HS-5 (cell line): ENCODE data around the gene FHIT.

Experiments
- DNase-seq: peaks from one replicate; pipeline ENCODE4 v3.0.0-alpha.2; 2012; ENCODE audit warnings: low read depth

The FHIT gene

DNA sequence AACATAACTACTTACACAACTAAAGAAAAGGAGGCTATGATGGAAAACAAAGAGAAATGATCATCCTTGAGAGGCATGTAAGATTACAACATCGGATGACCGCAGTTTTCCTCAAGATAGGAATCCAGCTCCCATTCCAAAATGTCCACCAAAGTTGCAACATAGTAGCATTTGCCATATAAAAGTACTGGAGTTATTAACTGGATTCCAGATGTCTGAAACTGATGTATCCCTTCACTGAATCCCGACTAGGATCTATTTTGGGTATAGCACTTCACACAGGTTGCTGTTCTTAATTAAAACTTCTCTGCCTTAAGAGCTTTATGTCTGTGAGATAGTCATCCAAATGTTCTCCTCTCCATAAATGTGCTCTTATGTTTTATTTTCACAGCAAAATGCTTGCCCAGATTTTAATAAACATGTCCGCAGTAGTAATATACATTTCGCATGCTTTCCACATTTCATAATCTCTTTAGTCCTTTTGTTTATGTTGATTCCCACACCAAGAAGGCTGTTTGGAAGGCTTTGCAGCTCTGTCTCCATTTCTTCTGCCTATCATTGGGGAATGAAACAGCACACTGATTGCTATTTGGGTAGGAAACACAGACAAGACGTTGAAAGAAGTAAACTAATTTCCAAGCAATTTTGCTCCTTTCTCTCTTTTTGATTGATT is 1484.9 kb downstream of the FHIT start:
- peak; percentile 88 for DNase-seq

DNA sequence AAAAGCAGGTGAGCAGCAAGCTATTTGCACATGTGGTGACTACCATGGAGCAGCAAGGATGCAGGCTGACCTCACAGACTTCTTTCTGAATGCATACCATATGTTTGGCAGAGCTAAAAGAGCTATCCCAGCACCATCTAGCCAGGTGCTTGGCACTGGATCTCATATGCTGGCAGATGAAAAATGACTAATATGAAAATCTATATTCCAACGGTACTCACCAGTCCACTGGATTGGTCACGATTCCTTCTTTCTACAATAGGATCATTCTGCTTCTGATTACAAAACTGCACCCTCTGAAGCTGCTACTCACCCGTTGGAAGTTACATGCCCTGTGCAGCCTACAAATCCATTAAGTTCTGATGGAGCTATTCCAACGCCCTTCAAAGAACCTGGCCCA is 1487.1 kb downstream of the FHIT start:
- DNase-seq, result peak; percentile 49

DNA sequence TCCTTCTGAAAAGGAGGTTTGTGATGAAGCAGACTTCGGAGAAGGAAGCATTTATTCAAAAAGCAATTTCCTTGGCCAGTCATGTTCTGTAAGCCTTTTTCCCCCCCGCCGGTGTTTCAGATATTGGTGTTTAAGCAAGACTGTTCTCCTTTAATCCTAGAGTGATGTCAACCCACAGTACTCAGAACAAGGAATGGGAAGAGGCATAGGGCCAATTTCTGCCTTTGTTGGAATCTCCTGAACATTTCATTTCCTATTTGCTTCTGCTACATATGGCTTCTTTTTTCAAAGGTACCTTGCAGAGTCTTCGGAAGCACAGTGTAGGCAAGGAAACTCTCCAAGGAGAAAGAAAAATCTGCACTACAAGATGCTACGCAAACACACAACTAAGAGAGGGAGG is 1488.3 kb downstream of the FHIT start:
- no peak for DNase-seq

DNA sequence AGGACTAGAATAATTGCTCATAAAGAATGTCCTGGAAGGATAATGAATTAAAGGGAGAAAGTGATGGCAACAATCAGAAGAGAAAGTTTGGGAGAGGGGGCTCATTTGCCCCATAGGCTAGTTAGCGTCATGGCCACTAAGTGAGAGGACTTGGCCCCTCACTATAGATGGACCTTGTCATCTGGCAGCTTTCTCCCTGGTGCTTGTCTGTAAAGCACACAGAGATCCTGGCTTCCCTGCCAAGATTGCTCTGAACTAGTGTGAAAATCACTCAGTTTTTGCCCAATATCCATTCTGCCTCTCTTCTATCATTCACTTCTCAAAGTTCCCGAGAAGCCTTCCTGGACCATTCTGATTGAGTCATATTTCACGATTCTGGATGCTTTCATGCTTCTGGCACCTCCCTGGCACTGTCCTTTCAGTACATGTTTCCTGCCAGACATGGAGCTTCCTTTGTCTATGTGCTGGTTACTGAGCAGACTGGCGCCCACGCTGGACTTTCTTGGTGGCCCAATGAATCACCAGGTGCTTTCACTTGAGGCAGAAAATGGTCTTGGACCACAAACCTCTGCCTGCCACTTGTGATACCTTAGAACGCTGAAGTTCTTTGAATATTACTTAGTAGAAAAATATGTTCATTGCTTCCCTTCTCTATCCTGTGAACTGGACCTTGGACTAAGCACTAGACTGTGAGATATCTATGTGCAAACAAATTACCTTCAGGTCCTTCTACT is 1491.8 kb downstream of the FHIT start:
- no peak for DNase-seq

DNA sequence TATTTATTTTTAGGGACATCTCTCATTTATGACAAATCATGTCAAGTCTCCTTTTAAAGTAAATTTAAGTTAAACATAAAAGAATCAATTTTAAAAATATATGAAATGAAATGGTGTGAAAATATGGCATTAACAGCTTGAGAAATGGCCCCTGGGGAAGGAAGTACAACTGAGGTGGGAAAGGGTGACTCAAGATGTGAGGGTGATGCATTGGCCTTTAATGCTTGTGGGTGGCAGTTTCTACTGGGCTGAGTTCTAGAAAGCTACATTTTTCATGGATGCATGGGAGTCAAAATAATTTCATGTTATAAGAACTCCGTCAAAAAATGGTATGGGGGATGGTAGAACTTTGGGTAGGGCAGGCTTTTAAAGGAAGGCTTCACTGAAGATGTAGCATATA is 1492.6 kb downstream of the FHIT start:
- DNase-seq, result no peak

DNA sequence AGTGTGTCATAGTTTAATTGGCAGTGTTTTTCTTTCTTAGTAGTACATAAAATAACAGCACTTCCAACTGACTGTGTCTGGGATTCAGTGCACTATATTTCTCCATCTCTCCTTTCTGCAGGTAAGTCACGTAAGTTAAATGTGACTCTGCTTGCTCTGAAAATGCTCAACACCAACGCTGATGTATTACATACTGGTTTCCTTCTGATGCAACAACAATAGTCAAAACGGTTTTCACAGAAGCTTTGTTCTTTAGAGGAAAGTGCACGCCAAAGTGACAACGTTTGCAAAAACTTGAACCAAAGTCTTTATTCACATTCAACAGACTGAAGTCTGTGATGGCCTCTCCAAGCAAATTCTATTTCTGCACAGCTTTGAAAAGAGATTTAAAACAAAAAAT is 1494.3 kb downstream of the FHIT start:
- DNase-seq, result no peak

DNA sequence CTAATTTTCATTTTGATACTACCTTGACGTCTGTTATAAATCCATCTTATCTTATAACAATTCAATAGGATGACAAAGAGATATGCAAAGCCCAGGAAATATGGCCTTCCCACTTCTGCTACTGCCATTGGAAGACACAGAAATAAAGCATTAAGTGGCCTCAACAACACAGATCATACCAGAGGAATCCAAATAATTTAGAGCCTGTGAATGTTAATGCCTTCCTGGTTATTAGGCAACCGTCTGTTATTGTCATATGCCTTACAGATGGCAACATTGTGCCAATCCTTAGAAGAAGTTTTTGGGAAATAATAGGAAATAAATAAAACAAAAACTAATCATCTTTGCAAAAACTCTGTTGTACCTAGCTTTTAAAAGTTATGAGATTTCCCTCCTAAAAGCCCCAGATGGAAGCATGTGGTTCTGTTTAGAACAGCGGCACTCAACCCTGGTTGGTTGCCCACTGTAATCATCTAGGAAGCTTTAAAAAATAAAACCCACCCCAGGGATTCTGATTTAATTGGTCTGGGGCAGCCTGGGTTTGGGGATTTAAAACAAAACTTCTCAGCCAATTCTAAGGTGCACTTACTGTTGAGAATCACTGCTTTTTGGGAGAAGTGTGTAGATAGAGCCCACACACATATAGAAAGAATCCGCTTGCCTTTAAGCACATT is 1496.7 kb downstream of the FHIT start:
- no peak for DNase-seq

DNA sequence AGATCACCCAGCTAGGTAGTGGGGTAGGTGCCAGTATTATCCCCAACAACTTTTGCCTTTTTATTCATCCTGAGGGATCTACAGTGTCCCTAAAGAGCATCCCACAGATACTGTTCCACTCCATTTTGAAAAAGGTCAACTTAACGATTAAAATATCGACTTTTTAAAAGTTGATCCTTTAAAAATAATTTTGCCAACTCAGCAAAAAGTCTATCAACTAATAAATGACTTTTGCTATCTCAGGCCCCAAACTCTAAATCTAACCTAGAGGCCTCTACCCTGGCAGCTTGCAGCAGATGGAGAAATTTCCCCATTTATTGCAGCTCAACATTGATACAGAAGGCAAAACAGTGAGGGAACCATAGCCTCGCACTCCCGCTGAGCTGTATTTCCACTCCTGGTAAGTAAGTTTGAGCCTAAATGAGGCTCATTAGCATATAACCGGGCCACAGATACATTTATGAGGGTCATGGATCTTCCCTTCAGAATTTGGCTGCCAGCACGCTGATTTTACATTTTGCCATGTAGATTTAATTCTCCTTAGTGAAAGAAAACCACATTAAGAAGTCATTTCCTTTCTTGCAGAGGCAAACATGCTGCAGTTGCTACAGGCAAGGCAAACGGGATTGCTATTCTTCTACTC is 1497.3 kb downstream of the FHIT start:
- no peak for DNase-seq

DNA sequence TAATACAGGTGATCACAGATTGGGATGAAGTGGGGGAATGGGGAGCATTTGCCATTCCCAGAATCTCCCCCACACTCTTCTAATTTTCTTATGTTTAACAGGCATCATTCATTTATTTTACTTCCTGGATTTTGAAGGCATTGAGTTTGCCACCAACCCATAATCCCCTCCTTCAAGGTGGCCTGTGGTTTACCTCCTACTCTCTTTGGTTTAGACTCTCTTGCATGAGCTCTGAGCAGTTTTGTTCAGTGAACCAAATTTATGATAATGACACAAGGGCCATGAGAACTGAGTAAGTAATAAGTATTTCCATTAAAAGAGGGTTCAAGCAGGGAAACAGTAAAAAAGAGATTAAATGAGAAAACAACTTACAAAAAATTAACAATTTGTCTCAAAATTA is 1498.3 kb downstream of the FHIT start:
- no peak for DNase-seq

DNA sequence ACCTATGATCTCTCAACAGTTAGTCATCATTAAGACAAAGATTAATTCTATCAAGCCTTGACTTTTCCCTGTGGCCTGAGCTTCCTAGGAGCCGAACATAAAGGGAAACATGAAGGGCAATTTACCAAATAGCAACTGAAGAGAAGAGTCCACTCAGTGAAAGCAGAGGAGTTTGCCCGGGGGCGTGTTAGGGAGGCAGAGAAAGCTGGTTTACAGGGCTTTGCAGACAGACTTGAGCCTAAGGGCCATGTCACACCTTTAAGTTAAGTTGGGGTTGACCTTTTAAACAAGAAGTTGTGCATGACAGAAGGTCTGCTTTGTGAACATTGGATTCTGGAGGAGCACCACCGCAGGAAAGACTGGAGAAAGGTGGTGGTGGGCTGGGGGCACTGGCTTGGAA is 1499.6 kb downstream of the FHIT start:
- no peak for DNase-seq

DNA sequence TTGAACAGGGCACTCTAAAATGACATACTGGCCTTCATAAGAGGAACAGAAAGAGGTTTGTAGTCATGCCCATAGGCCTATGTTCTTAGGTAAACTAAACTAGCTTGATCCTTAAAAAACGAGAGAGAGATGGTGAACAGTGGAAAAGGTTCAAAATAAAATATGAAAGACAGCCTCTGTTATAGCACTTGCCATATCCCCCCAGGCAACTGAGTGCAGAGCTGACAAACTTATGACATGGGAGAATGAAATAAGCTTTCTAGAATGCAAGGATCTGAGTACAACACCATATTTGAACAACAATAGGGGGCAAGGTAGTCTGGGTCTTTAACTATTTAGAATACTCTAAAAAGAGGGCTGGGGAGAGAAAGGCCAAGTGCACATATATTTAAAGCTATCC is 1500.9 kb downstream of the FHIT start:
- no peak for DNase-seq

DNA sequence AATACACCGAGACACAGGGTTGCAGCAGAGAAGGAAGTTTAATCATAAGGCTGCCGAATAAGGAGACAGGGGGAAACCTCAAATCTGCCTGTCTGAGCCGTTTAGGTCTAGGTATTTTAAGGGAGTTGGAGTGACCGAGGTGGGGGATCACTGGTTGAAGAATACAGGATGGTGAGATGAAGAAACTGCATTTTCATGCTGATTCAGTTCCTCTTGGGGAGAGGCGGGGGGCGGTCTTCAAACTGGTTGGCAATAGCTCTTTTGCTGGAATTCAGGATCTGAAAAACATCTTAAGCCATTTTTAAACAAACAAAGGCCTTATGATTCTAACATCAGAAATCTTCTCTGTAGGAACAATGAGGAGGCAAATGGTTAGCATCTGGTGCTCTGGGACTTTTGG is 1502.0 kb downstream of the FHIT start:
- DNase-seq, result no peak

DNA sequence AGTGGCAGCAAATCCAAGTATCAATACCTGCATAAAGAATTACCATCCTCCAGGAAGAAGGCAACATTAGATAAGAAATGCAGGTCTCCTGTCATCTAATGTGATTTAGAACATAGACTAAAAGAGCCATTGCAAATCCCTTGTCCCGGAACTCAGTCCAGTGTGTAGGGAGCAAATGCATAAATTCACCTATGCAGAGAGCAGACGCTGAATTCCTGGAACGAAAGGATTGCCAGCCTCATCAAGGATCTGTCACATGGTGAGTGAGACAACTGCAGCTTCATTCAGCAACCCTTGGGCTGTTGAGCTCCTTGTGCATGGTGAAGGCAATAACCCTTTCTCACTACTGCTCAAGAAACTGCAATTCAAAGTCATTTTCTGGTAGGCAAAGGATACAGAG is 1504.7 kb downstream of the FHIT start:
- DNase-seq, result no peak

DNA sequence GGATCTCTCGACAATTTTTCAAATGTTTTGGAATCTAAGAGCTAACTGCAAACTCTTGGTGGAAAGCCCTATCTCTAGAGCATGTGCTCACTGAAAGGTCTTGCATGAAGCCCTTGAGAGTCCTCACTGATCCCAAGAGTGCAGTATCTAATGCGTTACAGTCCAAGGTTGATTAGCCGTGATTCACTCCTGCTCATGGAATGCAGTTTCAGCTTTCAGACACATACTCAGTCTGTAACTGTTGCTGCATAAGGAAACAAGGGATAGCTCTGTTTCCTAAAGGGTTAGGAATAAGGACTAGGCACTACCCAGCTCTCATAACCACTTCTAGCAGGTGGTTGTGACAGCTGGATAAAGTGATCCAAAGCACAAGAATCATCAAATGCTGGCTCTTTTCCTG is 1514.0 kb downstream of the FHIT start:
- no peak for DNase-seq

DNA sequence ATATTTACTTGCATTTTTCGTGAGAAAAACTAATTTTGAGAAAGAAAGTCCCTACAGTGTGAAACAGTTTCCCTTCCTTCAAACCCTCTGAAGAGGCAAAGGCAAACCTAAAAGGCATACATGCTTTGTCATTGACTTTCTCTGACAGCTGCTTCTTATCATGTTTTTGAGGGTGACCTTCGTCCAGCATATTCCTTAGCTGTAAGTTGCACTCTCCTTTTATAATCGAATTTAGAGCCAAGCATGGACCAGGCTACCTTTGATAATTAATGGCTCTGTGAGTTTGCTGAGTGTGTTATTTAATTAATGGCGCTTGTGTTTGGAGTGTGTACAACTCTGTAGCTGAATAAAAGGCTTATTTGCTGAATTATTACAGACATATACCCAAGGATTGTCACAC is 1517.2 kb downstream of the FHIT start:
- no peak for DNase-seq

DNA sequence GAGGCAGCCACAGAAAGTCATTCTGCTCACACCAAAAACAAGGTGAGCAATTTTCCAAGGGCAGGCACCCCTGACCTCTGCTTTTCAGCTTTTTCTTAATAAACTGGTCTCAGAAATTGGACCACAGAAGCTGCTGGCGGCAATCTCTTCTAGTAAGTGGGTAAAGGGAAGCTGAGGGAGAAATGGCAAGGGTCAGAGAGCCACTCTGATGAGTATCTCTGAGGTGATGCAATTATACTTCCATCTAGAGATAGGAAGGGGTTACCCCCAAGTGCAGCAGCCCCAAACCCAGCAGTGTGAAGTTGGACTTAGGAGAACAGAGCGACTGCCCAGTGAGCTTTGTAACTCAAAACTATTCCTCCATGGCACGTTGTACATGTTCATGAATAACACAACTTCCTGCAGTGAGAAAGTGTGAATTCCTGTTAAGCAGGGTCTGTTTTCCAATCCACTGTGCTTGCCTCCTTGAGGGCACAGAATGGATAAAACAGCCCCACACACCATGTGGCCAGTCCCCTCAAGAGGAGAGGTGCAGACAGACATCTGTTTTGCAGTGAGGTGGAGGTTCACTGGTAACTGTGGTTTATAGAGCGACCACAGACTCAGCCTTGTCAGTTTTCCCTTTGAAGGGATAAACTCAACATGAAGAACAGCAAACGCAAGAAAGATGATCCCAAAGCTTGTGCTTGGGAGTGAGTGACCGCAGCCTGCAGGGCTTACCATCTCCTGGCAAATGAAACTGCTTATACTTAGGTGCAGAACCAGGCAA is 1518.0 kb downstream of the FHIT start:
- no peak for DNase-seq

DNA sequence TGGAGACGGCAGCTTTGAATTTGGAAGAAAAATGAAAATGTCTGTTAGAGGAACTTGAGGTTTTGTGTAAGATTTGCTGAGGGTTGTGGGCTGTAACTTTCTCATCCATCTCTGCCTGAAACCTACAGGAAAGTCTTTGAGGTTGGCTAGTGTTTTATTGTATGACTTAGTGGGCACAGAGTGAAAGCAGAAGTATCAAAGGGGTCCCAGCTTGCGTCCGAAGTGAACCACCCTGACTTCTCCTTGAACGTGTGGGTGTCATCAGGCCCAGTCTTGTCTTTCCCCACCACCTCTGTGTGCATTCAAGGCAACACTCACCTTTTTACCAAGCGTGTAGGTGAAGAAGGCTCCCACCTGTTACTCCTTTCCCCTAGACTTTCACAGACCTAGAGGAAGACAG is 1519.3 kb downstream of the FHIT start:
- no peak for DNase-seq

DNA sequence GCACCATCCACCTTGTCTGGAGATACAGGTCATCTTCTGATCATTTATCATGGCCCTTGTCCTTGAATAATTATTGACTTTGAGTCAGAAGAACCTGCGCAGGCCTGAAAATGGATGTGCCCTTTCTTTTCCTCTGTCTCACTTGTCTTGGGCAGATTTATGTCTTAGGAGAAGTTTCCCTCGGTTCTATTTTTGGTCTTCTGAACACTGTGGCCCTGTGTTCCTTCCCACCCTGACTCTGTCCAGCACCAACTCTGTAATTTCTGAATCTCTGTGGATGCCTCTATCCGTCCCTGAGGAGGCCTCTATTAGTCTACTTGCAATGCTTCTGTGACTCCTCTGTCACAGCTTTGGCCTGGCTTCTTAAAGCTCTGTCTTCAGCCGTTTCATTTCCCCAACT is 1520.7 kb downstream of the FHIT start:
- DNase-seq, result no peak

DNA sequence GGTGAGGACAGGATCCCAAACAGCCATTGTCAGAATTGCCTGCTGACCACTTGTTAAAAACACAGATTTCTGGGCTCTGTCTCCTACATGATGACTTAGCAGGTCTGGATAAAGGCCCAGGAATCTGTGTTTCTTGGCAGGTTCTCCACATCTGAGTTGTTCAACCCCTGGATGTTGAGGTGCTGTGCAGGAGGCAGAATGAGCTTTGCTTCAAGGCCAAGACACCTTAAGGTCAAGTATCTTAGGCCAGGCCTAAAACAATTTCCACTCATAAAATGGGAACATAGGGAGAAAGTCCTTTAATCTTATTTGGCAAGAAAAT is 1522.7 kb downstream of the FHIT start:
- DNase-seq, result no peak

DNA sequence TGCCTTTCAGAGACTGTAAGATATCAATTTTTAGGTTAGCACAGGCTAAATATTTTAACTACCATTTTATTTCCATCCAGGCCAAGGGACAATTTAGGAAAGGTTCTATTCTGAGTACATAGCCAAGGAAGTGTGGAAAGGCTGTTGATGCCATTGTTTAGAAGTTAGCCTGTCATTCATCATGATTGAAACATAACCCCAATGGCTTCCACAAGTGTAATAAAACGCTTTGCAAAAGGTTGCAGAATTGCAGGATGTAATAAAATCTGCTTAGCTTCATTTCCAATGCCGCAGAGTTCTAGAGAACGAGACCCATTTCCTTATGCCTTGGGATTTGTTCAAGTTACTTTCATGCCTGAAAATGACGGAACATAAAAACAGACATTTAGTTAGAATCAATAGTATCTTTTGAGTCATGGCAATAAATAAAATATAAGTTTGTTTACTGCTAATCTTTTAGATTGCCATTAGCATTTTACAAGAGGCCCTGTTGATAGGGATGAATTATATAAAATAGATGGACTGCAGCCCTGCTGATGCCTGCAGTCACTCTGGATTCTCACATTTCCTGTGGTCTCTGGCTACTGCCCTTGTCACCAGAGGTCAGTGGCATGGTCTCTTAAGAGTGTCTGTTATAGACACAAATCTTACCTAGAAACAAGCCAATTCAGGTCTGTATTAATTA is 1523.2 kb downstream of the FHIT start:
- DNase-seq, result no peak

DNA sequence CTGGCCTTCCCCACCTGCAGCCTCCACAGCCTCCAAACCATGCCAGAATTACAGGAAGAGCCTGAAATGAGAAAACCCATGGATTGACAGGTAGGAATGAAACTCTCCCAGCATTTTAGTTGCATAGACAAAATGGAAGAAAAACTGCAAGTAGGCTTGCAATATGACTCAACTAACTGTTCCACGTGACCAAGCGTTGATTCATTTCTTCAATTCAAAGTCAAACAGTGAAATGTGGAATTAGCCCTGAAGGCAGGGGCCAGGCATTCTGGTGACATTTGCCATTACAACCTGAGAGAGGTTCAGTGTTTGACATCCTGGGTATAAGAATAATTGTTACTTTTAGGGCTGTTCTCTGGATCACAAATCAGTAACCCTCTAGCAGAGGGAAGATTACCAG is 1525.0 kb downstream of the FHIT start:
- no peak for DNase-seq

DNA sequence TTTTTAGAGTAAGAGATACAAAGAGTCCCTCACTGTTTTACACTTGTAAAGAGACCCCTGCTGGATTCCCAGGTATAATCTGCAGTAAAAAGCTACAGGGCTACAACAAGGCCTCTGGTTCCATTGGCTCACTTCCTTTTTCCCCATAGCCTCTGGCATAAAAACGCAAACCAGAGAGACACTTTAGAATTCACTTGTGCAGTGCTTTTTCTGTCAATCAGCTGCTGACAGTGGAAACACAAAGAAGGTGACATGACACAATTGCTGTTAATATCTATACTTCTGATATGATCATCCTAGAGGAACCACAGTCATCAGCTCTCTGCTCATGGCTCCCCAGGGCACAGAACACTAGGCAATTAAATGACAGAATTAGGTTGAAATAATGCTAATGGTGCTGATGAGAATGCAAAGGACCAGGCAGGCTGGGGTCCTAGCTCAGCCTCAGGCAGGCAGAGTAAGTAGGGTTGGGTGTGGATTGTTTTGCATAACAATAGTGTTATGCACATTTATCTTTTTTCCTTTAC is 1533.5 kb downstream of the FHIT start:
- DNase-seq, result no peak
